Stimulated activated effector memory CD8-positive, alpha-beta T cell treated with anti-CD3 and anti-CD28 coated beads, Interleukin-12 subunit alpha, Interleukin-12 subunit beta, amount 100 ng/mL, for 72 hours (primary cell): ENCODE results near the gene ZNF709.
"Not testable (repeated sequence)": the region's sequence is repeated elsewhere in the genome, so short reads cannot be mapped to it uniquely, and the experiment has no call there.

ENCODE experiments used
- ATAC-seq: fragments of 150-1000 bp; cut with Tn5 transposase; 2 replicates; pipeline ENCODE4 v1.10.0; 2021
- DNase-seq, 2 donors: peaks; one replicate each; pipeline ENCODE4 v3.0.0; 2021 to 2022; ENCODE audit warnings: low spot score in 2 of 2
- H3K27ac Mint-ChIP-seq: one replicate; pipeline ENCODE4 v1.8.0; 2022; ENCODE audit warnings: mild to moderate bottlenecking, mixed read lengths
- H3K36me3 Mint-ChIP-seq: one replicate; pipeline ENCODE4 v1.8.0; 2022; ENCODE audit warnings: mild to moderate bottlenecking, mixed read lengths
- H3K4me1 Mint-ChIP-seq: one replicate; pipeline ENCODE4 v1.8.0; 2022; ENCODE audit warnings: mixed read lengths
- H3K4me3 Mint-ChIP-seq: one replicate; pipeline ENCODE4 v1.8.0; 2022; ENCODE audit warnings: mild to moderate bottlenecking, mixed read lengths
- H3K9me3 Mint-ChIP-seq: one replicate; pipeline ENCODE4 v1.8.0; 2022; ENCODE audit warnings: mixed read lengths

ZNF709 gene

GRCh38 chr19:12417273-12417672 is 67.3 kb downstream of the ZNF709 start:
- not testable (repeated sequence) for H3K9me3 Mint-ChIP-seq, H3K27ac Mint-ChIP-seq, ATAC-seq, DNase-seq, H3K4me3 Mint-ChIP-seq, H3K4me1 Mint-ChIP-seq, H3K36me3 Mint-ChIP-seq

DNA sequence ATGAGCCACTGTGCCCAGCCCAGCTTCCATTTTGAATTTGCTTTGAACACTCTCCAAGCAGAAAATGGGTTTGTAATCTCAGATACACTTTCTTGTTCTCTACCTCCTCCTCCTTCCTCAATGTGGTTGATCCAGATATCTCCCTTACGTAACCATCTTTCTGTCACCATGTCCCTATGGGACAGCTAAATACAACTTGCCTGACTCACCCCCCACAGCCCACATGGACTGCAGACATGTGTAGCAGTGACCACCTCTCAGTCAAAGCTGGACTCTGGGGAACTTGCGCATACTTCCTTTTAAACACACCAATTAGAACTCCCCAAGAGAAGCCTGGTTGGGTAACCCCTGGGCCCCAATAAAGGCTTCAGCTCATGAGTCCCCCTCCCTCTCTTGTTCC is 72.7 kb downstream of the ZNF709 start:
- no peak for DNase-seq
- Mint-ChIP-seq H3K36me3 (no peaks in the 10 kb centered on the region), H3K4me1 (no peaks in the 10 kb centered on the region), H3K4me3 (no peak overlapping the region), H3K9me3 (peaks cover 5% of the 10 kb centered on the region), H3K27ac (no peak overlapping the region)
- no peak for ATAC-seq
